H1 (cell line): ENCODE results near the gene TNFRSF18. TPM values are rescaled to one million over a fixed set of nuclear protein-coding genes. Genes with fewer than 3 reads are reported as not detected.

ENCODE experiments used
- CTCF ChIA-PET: fragments of 300-600 bp; sonication (Branson Sonifier 250); formaldehyde crosslinking; loops from one replicate; lab custom pipeline; 2021; ENCODE audit not compliant: partially characterized antibody; lab: Charles Lee
- POLR2A ChIA-PET: fragments of 300-600 bp; sonication (Branson Sonifier 250); formaldehyde crosslinking; loops from one replicate; lab custom pipeline; 2021; ENCODE audit warnings: inconsistent platforms; ENCODE audit not compliant: partially characterized antibody; lab: Charles Lee
- DNase-seq, 2 experiments: peaks; one replicate each; pipeline versions ENCODE4 v3.0.0 to v3.0.0-alpha.2; 2010 to 2022; ENCODE audit warnings: low spot score in 2 of 2, low read depth in 1 of 2, mixed read lengths in 1 of 2
- FAIRE-seq: peaks from 2 replicates; lab custom pipeline; 2011; peaks lifted over from hg19 to GRCh38; lab: Jason Lieb, UNC
- H2AFZ ChIP-seq: 2 replicates; pipeline ENCODE4 v1.8.1; 2012; ENCODE audit warnings: low read length, inconsistent platforms
- H2AK5ac ChIP-seq: 2 replicates; pipeline ENCODE4 v1.6.1; 2013; ENCODE audit warnings: low read depth, low read length
- H2BK120ac ChIP-seq: replicated peaks from 2 replicates; pipeline ENCODE3; 2013; ENCODE audit warnings: low read depth, low read length, inconsistent platforms
- H2BK12ac ChIP-seq: 2 replicates; pipeline ENCODE4 v1.6.1; 2013; ENCODE audit warnings: low read depth, low read length
- H2BK15ac ChIP-seq: 2 replicates; pipeline ENCODE4 v1.6.1; 2013; ENCODE audit warnings: low read length
- H2BK20ac ChIP-seq: 2 replicates; pipeline ENCODE4 v1.6.1; 2013; ENCODE audit warnings: low read length
- H2BK5ac ChIP-seq: 2 replicates; pipeline ENCODE4 v1.6.1; 2013; ENCODE audit warnings: low read depth, low read length
- H3K14ac ChIP-seq: 2 replicates; pipeline ENCODE4 v1.6.1; 2013; ENCODE audit warnings: inconsistent platforms; ENCODE audit not compliant: insufficient read length
- H3K18ac ChIP-seq: 2 replicates; pipeline ENCODE4 v1.6.1; 2013; ENCODE audit warnings: low read length; ENCODE audit errors: extremely low read depth
- H3K23ac ChIP-seq: 2 replicates; pipeline ENCODE4 v1.6.1; 2013; ENCODE audit warnings: inconsistent platforms; ENCODE audit not compliant: insufficient read length
- H3K23me2 ChIP-seq: 2 replicates; pipeline ENCODE4 v1.6.1; 2013; ENCODE audit warnings: low read depth, low read length
- H3K27ac ChIP-seq: 2 replicates; pipeline ENCODE4 v1.6.1; 2011; ENCODE audit warnings: low read depth, low read length, inconsistent platforms
- H3K27me3 ChIP-seq, 4 experiments: replicated peaks in 1 of 4; 1 replicate in 1 of 4; 2 replicates in 3 of 4; pipeline versions ENCODE4 v1.6.1 to v1.8.1; 2011 to 2013; ENCODE audit warnings: low read length in 3 of 4, mild to moderate bottlenecking in 3 of 4, inconsistent platforms in 2 of 4, mixed read lengths in 2 of 4, moderate library complexity in 1 of 4; ENCODE audit not compliant: control insufficient read depth in 3 of 4, insufficient read depth in 3 of 4; ENCODE audit errors: extremely low read depth in 1 of 4
- H3K36me3 ChIP-seq, 4 experiments: 2 replicates each; pipeline versions ENCODE4 v1.6.1 to v1.8.1; 2011 to 2013; ENCODE audit warnings: mild to moderate bottlenecking in 4 of 4, low read length in 3 of 4, moderate library complexity in 2 of 4, control low read depth in 1 of 4, inconsistent platforms in 1 of 4; ENCODE audit not compliant: insufficient read depth in 4 of 4, control insufficient read depth in 2 of 4
- H3K4ac ChIP-seq: replicated peaks from 2 replicates; pipeline ENCODE3; 2013; ENCODE audit warnings: low read length, low read depth, mixed read lengths, inconsistent platforms; ENCODE audit not compliant: insufficient read length
- H3K4me1 ChIP-seq, 4 experiments: replicated peaks in 1 of 4; 1 replicate in 1 of 4; 2 replicates in 3 of 4; pipeline versions ENCODE4 v1.6.1 to v1.8.1; 2011 to 2013; ENCODE audit warnings: low read length in 3 of 4, inconsistent platforms in 2 of 4, mixed read lengths in 1 of 4; ENCODE audit not compliant: insufficient read depth in 4 of 4, control insufficient read depth in 3 of 4
- H3K4me2 ChIP-seq, 2 experiments: 2 replicates each; pipeline versions ENCODE4 v1.6.1 to v1.8.1; 2011 to 2013; ENCODE audit warnings: low read depth in 2 of 2, low read length in 2 of 2, control low read depth in 1 of 2, inconsistent platforms in 1 of 2, mild to moderate bottlenecking in 1 of 2; ENCODE audit not compliant: insufficient read depth in 1 of 2
- H3K4me3 ChIP-seq, 4 experiments: fragments of 200-600, 300-600 bp in 1 of 4; sonication (generic), shearing (Covaris generic), sonication (Bioruptor Twin) in 1 of 4; 2 replicates each; pipeline versions ENCODE4 v1.5.1 to v1.8.1; 2011 to 2016; ENCODE audit warnings: low read length in 4 of 4, low read depth in 3 of 4, control low read depth in 2 of 4, inconsistent platforms in 2 of 4, mild to moderate bottlenecking in 2 of 4, mixed read lengths in 1 of 4, moderate library complexity in 1 of 4; ENCODE audit not compliant: insufficient read depth in 2 of 4; ENCODE audit errors: extremely low read depth in 1 of 4
- H3K56ac ChIP-seq: replicated peaks from 2 replicates; pipeline ENCODE3; 2013; ENCODE audit warnings: low read depth, mild to moderate bottlenecking, mixed read lengths, low read length, inconsistent platforms; ENCODE audit not compliant: insufficient read length
- H3K79me1 ChIP-seq: 2 replicates; pipeline ENCODE4 v1.6.1; 2013; ENCODE audit warnings: low read depth, low read length, control low read depth
- H3K79me2 ChIP-seq, 2 experiments: 2 replicates each; pipeline versions ENCODE4 v1.6.1 to v1.8.1; 2012 to 2013; ENCODE audit warnings: low read length in 2 of 2, mild to moderate bottlenecking in 2 of 2, inconsistent platforms in 1 of 2; ENCODE audit not compliant: insufficient read depth in 2 of 2, control insufficient read depth in 1 of 2
- H3K9ac ChIP-seq, 4 experiments: replicated peaks in 1 of 4; 1 replicate in 1 of 4; 2 replicates in 3 of 4; pipeline versions ENCODE4 v1.6.1 to v1.8.1; 2011 to 2013; ENCODE audit warnings: low read depth in 3 of 4, low read length in 3 of 4, control low read depth in 2 of 4, mild to moderate bottlenecking in 2 of 4, moderate library complexity in 2 of 4, inconsistent platforms in 1 of 4; ENCODE audit errors: extremely low read depth in 1 of 4
- H3K9me3 ChIP-seq, 2 experiments: 2 replicates each; pipeline versions ENCODE4 v1.6.1 to v1.8.1; 2012 to 2013; ENCODE audit warnings: mild to moderate bottlenecking in 2 of 2, moderate library complexity in 2 of 2, control low read depth in 1 of 2, inconsistent platforms in 1 of 2, low read depth in 1 of 2, low read length in 1 of 2, mixed read lengths in 1 of 2; ENCODE audit not compliant: insufficient read depth in 2 of 2
- H4K20me1 ChIP-seq, 2 experiments: replicated peaks in 1 of 2; 2 replicates each; pipeline versions ENCODE3 to v1.8.1; 2011 to 2013; ENCODE audit warnings: inconsistent platforms in 2 of 2, low read length in 2 of 2, mild to moderate bottlenecking in 1 of 2; ENCODE audit not compliant: insufficient read depth in 2 of 2, control insufficient read depth in 1 of 2
- H4K5ac ChIP-seq: 2 replicates; pipeline ENCODE4 v1.6.1; 2013; ENCODE audit warnings: low read length, low read depth, mixed read lengths, inconsistent platforms; ENCODE audit not compliant: insufficient read length
- H4K8ac ChIP-seq: 2 replicates; pipeline ENCODE4 v1.8.0; 2013; ENCODE audit warnings: mild to moderate bottlenecking, moderate library complexity, low read length, inconsistent platforms; ENCODE audit not compliant: insufficient read depth; ENCODE audit errors: extremely low read depth
- H4K91ac ChIP-seq: replicated peaks from 2 replicates; pipeline ENCODE3; 2013; ENCODE audit warnings: low read length, mixed read lengths, inconsistent platforms; ENCODE audit not compliant: insufficient read length
- ATF3 ChIP-seq: IDR thresholded peaks from 2 replicates; pipeline ENCODE4 v1.6.1; 2011; ENCODE audit warnings: low read depth, mild to moderate bottlenecking, low read length; ENCODE audit not compliant: insufficient read depth
- KDM1A ChIP-seq: fragments of 200-600, 300-600 bp; sonication (generic); IDR thresholded peaks from 2 replicates; pipeline ENCODE4 v1.7.1; 2016; ENCODE audit warnings: mild to moderate bottlenecking, low read length, borderline replicate concordance
- NRF1 ChIP-seq: IDR thresholded peaks from 2 replicates; pipeline ENCODE4 v1.6.1; 2011; ENCODE audit warnings: mild to moderate bottlenecking, low read depth, low read length, improper control_type of control experiment
- TBP ChIP-seq: IDR thresholded peaks from 2 replicates; pipeline ENCODE4 v1.6.1; 2011; ENCODE audit warnings: low read depth, low read length, improper control_type of control experiment
- WGBS, 2 experiments: shearing (Covaris generic) in 1 of 2; methylation state at CpG; one replicate each; pipeline versions ENCODE4 v1.1.6 to v1.1.7; 2013 to 2015; ENCODE audit warnings: low lambda C conversion rate in 2 of 2, mixed read lengths in 2 of 2, inconsistent platforms in 1 of 2, low coverage in 1 of 2, missing lambda C conversion rate in 1 of 2; ENCODE audit not compliant: insufficient replicate concordance in 2 of 2, insufficient coverage in 1 of 2, insufficient read length in 1 of 2; ENCODE audit errors: extremely low coverage in 1 of 2, missing lambda C conversion rate in 1 of 2; 5-methylcytosine and 5-hydroxymethylcytosine counted together
- polyA plus RNA-seq, 7 experiments: library from polyadenylated mRNA; depleted of rRNA in 3 of 7; stranded (reverse) in 5 of 7; unstranded in 2 of 7; fragments of >200 nt in 5 of 7; fragments of 200-250 nt in 2 of 7; gene quantifications; 1 replicate in 5 of 7; 2 replicates in 1 of 7; 4 replicates in 1 of 7; pipeline versions ENCODE4 v1.2.1 to v1.2.3, GENCODE V29; 2011 to 2013; ENCODE audit warnings: missing spikeins in 2 of 7, mixed read lengths in 2 of 7
- total RNA-seq: library from RNA; stranded (reverse); fragmentation: NEBNext Ultra II Directional; extraction: Animal tissue kit (Norgen Biotek cat#: 25700); gene quantifications from 2 replicates; pipeline ENCODE4 v1.2.1, GENCODE V29; 2021

TNFRSF18 gene
- total and polyA plus RNA-seq, 2 of the 8 experiments (the other 6 are each of a cell fraction or from before 2014, with no cell fraction given): 1.5 to 2.5 TPM

GRCh38 chr1:1191734-1192133, 14.7 kb downstream of the TNFRSF18 start:
- H2AK5ac ChIP-seq: no peak overlapping the region
- H3K36me3 ChIP-seq: no peaks in the 10 kb centered on the region
- FAIRE-seq: no peak
- no peak overlapping the region for H4K5ac ChIP-seq
- H3K4me3 ChIP-seq: no peak overlapping the region
- no peaks in the 10 kb centered on the region for H3K4me1 ChIP-seq
- H3K27me3 ChIP-seq: no peaks in the 10 kb centered on the region; a peak in 2 of 7 replicates
- H2BK15ac ChIP-seq: no peak overlapping the region
- H3K27ac ChIP-seq: no peak overlapping the region
- peaks cover 5 to 16% of the 10 kb centered on the region in 2 experiments; a peak in 3 of 4 replicates for H3K9me3 ChIP-seq
- 90% methylated on average over 10 of the region's 11 CpGs; no CpG with 5 or more reads in 1 of the 2 experiments for WGBS, 2 experiments
- no peak overlapping the region for H3K23ac ChIP-seq
- no peak overlapping the region for H3K4ac ChIP-seq
- no peak overlapping the region for H2BK12ac ChIP-seq
- H3K4me2 ChIP-seq: no peak overlapping the region
- H3K79me2 ChIP-seq: no peaks in the 10 kb centered on the region
- DNase-seq: no peak
- H3K23me2 ChIP-seq: no peaks in the 10 kb centered on the region
- ChIA-PET POLR2A (no interaction called here), CTCF (no interaction called here)
- no peaks in the 10 kb centered on the region for H3K79me1 ChIP-seq
- no peaks in the 10 kb centered on the region for H4K20me1 ChIP-seq
- no peak overlapping the region for H2BK120ac ChIP-seq
- H2BK20ac ChIP-seq: no peak overlapping the region
- H4K8ac ChIP-seq: no peak overlapping the region
- H3K14ac ChIP-seq: no peak overlapping the region
- H3K9ac ChIP-seq: no peak overlapping the region
- H2AFZ ChIP-seq: no peak overlapping the region
- no peak overlapping the region for H3K56ac ChIP-seq
- no peak overlapping the region for H3K18ac ChIP-seq
- no peak overlapping the region for H2BK5ac ChIP-seq
- no peak overlapping the region for H4K91ac ChIP-seq
- no peak for TF ChIP-seq KDM1A
- no peak for TF ChIP-seq TBP
- TF ChIP-seq NRF1: no peak
- no peak for TF ChIP-seq ATF3
